ENCODE data around the gene SYNDIG1. TPM values are rescaled to one million over a fixed set of nuclear protein-coding genes. Genes with fewer than 3 reads are reported as not detected.

Gene SYNDIG1
- polyA plus RNA-seq, 1 of the 3 experiments (the other 2 are of a cell fraction), result not detected

DNA sequence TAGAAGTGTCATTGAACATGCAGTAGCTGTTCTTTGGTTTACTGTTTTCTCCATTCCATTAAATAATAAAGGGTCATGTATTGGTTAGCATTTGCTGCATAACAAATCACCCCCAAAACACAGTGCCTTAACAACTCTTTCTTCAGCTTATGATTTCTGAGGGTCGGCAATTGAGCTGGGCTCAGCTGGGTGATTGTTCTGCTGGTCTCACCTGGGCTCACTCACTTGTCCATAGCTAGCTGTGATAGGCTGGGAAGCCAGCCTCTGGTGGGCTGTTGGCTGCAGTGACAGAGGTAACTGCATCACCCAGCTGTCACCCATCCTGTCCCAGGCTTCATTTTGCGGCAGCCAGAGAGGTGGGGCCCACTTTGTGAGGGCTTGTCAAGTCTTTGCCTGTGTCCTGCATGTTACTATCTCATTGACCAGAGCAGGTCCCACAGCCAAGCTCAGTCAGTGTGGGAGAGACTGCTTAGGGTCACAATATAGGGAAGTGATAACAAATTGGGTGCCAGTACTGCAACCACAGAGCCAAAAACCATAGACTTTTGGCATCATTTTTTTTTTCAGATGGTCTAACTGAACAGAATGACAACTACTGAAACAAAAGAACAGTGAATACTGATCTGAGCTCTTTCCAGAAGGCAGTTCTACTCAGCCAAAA, 76.9 kb downstream of the SYNDIG1 start (continued):
- TF ChIP-seq, protein P1, sequence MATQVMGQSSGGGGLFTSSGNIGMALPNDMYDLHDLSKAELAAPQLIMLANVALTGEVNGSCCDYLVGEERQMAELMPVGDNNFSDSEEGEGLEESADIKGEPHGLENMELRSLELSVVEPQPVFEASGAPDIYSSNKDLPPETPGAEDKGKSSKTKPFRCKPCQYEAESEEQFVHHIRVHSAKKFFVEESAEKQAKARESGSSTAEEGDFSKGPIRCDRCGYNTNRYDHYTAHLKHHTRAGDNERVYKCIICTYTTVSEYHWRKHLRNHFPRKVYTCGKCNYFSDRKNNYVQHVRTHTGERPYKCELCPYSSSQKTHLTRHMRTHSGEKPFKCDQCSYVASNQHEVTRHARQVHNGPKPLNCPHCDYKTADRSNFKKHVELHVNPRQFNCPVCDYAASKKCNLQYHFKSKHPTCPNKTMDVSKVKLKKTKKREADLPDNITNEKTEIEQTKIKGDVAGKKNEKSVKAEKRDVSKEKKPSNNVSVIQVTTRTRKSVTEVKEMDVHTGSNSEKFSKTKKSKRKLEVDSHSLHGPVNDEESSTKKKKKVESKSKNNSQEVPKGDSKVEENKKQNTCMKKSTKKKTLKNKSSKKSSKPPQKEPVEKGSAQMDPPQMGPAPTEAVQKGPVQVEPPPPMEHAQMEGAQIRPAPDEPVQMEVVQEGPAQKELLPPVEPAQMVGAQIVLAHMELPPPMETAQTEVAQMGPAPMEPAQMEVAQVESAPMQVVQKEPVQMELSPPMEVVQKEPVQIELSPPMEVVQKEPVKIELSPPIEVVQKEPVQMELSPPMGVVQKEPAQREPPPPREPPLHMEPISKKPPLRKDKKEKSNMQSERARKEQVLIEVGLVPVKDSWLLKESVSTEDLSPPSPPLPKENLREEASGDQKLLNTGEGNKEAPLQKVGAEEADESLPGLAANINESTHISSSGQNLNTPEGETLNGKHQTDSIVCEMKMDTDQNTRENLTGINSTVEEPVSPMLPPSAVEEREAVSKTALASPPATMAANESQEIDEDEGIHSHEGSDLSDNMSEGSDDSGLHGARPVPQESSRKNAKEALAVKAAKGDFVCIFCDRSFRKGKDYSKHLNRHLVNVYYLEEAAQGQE (IDR thresholded peaks at IDR 0.05; ENCODE audit: low read depth, low read length), result no peak
- TF ChIP-seq EP300 (IDR thresholded peaks at IDR 0.05; ENCODE audit: borderline replicate concordance in 1 of 2, low read depth in 1 of 2, low read length in 1 of 2) (no peak), RFX5 (IDR thresholded peaks at IDR 0.05; ENCODE audit: low read length) (no peak), RAD21 (IDR thresholded peaks at IDR 0.05; ENCODE audit: low read length) (no peak), POLR2AphosphoS5 (IDR thresholded peaks at IDR 0.05; ENCODE audit: low read depth, low read length) (no peak), MEF2A (IDR thresholded peaks at IDR 0.05; ENCODE audit: borderline replicate concordance, low read depth) (no peak)

GRCh38 chr20:24547967-24548366, 78.5 kb downstream of the SYNDIG1 start:
- no peaks in the 10 kb centered on the region; a peak in 1 of 4 replicates for H3K4me1 ChIP-seq (ENCODE audit: control insufficient read depth in 1 of 2, insufficient read depth in 2 of 2, low read depth in 1 of 2, low read length in 1 of 2)
- H2AFZ ChIP-seq (ENCODE audit: low read depth), result no peak overlapping the region
- no peaks in the 10 kb centered on the region for H3F3A ChIP-seq (replicated peaks; ENCODE audit: insufficient read depth)
- H3K4me3 ChIP-seq (ENCODE audit: low read depth in 2 of 2, low read length in 1 of 2), result no peak overlapping the region
- H3K9me2 ChIP-seq, result no peaks in the 10 kb centered on the region
- no peak overlapping the region for H3K4me2 ChIP-seq
- no peak overlapping the region for H3K9ac ChIP-seq
- H3K79me2 ChIP-seq (ENCODE audit: insufficient read depth), result no peaks in the 10 kb centered on the region
- TF ChIP-seq USF2 (IDR thresholded peaks at IDR 0.05; ENCODE audit: borderline replicate concordance, low read depth, low read length), result no peak
- TF ChIP-seq RCOR1 (IDR thresholded peaks at IDR 0.05; ENCODE audit: low read length), result no peak
- no peak for TF ChIP-seq FOXJ3 (CRISPR knock-in tag; IDR thresholded peaks at IDR 0.05)
- TF ChIP-seq YY1 (IDR thresholded peaks at IDR 0.05; ENCODE audit: low read depth), result no peak
- no peak for TF ChIP-seq IRF3 (IDR thresholded peaks at IDR 0.05; ENCODE audit: low read depth, low read length)
- TF ChIP-seq, protein P2, sequence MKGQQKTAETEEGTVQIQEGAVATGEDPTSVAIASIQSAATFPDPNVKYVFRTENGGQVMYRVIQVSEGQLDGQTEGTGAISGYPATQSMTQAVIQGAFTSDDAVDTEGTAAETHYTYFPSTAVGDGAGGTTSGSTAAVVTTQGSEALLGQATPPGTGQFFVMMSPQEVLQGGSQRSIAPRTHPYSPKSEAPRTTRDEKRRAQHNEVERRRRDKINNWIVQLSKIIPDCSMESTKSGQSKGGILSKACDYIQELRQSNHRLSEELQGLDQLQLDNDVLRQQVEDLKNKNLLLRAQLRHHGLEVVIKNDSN (IDR thresholded peaks at IDR 0.05; ENCODE audit: borderline replicate concordance, low read depth), result no peak
- no peak for TF ChIP-seq MEF2A (IDR thresholded peaks at IDR 0.05; ENCODE audit: borderline replicate concordance, low read depth)
- no peak for TF ChIP-seq NRF1 (IDR thresholded peaks at IDR 0.05; ENCODE audit: low read depth, low read length)
- CTCF ChIA-PET, result no interaction called here
- H3K27ac ChIP-seq (ENCODE audit: low read depth in 2 of 2, low read length in 1 of 2), result no peak overlapping the region
- no peaks in the 10 kb centered on the region for H3K9me3 ChIP-seq
- no peaks in the 10 kb centered on the region for H3K27me3 ChIP-seq (ENCODE audit: insufficient read depth)
- no peak for DNase-seq
- POLR2A ChIA-PET, result no interaction called here
- 59% methylated on average over 9 of the region's 10 CpGs for WGBS (ENCODE audit: low lambda C conversion rate)
- no peaks in the 10 kb centered on the region for H3K36me3 ChIP-seq (replicated peaks in 1 of 2; ENCODE audit: control insufficient read depth in 1 of 2, insufficient read depth in 2 of 2, low read length in 1 of 2)
- no peaks in the 10 kb centered on the region for H4K20me1 ChIP-seq (ENCODE audit: insufficient read depth)

All from SK-N-SH (cell line).